TTC549 (cell line): ENCODE measurements around the gene GRAP.

Experiments used
- FAIRE-seq: peaks from 2 replicates; lab custom pipeline; 2012; peaks lifted over from hg19 to GRCh38; lab: Jason Lieb, UNC

Gene GRAP

DNA sequence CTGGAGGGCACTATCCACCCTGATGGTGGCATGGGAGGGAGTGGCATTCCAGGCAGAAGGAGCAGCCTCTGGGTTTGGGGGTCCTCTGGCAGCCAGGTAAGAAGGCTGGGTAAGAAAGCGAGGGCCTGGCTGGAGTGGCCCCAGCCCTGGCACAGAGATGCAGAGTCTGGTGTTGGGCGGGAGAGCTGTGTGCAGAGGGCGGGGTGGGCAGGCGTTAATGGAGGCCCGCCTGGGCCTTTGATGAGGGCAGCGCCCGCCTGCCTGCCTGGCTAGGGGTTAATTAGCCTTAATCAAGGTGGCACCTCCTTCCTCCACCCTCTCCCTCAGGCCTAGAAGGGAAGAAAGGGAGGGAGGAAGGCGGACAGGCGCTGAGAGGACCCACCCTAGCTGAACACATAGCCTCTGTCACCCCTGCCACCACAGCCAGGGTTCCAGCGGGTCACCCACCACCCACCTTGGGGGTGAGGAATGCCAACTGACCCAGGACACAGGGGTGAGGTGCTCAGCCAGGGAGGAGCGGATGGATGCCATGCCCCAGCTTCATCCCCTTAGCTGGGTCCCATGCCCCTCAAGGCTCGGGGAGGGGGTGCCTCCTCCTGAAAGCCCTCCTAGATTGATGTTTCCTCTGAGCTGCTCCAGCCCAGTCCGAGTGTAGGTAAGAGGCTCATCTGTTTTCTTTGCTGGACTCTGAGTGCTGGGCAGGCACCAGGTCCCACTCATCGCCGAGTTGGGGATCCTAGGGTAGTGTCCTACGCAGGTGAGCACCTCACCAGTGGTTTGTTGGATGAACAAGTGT lies 28.8 kb downstream of the GRAP start:
- FAIRE-seq: no peak

DNA sequence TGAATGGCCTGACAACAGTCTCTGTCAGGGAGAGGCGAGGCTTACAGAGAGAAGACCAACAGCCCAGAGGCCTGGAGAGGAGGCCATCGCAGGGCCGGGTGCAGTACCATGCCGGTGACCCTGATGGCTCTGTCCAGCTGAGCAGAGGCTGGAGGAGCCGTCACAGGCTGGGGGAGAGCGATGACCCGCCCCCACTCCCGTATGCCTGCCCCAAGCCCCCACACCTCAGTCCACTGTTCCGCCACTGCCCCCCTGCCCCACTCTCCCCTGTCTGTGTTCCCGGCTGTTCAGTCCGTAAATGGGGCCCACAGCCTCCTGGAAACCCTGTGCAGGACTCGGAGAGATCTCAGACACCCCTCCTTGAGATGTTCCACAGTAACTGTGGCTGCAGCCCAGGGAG lies 29.4 kb downstream of the GRAP start:
- FAIRE-seq: no peak

DNA sequence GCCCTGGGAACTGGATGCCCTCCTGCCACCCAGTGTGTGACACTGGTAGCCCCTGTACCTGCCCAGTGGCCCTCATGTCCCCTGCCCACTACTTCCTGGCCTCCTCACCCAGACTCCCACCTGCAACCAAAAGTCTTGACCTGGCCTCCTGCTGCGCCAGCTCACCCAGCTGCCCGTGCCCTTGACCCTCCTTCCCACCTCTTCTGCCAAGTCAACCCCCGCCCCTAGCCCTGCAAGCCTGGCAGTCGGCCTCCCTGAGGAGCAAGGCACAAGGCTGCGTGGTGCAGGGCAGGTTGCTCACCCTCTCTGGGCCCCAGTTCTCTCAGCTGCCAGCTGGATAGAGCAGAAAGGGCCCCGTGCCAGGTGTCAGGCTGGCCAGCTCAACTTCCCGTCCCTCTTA lies 29.9 kb downstream of the GRAP start:
- no peak for FAIRE-seq

DNA sequence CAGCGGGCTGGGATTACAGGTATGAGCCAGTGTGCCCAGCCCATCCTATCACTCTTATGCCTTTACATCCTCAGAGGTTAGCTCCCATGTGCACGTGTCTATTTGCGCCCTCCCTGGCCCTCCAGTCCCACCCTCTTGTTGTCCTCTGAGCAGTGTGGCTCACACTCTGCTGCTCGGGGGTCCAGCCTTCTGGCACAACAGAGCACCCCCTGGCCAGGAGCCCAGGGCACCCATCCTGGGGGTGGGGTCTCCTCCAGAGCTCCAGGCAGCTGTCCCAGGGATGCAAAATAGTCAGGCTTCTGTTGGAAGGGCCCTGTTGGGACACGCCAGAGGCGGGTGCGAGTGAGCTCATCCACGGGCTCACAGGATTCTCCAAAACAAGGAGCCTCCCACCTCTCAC lies 30.5 kb downstream of the GRAP start:
- FAIRE-seq: no peak

DNA sequence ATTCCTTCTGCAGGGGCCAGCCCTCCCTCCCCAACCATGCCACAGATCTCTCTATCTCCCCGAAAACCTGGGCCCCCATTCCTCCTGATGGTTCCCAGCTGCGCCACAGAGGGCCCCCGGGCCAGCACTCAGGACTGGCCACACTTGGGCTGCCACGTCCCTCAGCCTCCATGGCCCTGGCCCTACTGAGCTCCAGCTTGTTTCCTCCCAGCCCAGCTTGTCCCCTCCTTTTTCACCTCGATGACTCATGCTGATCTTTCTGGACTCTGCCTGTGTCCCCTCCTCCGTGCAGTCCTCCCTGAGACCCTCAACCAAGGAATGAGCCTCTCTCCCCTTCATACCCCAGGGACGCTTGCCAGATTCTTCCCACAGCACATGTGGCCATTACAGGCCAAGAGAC lies 31.3 kb downstream of the GRAP start:
- no peak for FAIRE-seq

DNA sequence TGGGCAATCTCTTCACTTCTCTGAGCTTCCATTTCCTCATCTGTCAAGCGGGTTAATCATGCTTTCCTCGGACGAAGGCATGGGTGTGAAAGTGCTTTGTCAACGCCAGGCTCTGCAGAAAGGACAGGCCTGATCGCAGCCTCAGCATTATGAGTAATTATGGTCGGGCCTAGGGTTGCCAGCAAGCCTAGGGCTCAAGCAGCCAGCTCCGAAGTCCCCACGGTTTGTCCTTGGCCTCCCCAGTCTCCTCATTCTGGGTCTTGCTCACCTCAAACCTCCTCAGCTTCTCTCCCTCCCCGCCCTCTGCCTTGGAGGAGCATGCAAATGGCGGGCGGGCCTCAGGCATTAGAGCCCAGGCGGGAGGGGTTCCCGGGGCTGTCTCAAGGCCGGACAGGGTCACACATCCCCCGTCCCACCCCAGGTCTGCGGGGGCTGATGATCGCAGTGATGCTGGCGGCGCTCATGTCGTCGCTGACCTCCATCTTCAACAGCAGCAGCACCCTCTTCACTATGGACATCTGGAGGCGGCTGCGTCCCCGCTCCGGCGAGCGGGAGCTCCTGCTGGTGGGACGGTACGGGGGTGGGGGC lies 32.0 kb downstream of the GRAP start:
- FAIRE-seq: no peak

DNA sequence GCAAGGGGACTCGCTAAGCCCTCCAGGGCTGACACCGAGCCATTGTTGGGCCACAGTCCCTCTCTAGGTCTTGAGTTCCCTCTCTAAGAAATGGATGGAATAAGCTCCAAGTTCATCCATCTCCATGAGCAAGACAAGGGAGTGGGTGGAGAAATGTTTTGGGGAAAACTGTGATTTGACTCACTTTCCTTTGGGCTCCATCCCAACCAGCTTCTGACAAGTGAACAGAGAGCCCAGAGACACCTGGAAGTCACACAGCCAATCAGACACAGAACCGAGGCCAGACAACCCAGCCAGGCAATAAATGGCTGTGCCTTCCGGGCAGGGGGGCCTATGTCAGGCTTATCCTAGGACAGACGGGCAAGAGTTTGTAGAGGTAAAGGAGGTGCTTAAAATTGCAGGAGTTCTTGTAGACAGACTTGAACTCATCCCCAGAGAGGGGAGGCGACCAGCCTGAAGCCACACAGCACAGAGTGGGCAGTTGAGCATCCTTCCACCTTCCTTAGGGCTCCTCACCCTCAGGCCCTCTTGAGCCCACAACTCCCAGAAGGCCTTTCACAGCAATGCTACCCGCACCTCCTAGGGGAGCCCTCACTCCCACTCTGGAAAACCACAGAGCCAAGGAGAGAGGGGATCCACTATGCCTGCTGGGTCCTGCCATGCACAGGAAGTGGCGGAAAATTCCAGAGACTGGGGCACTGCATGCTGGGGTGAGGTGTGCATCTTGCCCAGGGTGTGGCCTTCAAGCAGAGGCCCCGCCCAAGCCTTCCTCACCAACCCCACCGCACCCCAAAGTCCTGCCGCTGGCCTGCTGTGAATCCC lies 32.7 kb downstream of the GRAP start:
- no peak for FAIRE-seq

DNA sequence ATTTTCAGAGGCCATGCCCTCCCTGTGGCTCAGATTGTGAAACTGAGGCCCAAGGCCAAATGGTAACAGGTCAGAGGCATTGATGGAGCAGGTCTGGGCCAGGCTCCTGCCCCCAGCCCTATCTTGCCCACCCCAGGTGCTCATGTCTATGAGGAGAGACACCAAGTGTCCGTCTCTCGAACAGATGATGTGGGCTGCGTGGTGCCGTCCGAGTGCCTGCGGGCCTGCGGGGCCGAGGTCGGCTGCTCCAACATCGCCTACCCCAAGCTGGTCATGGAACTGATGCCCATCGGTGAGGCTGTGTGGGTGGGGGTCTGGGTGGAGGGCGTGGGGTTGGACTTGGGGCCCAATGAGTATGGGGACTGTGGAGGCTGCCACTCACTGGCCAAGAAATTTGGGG lies 33.5 kb downstream of the GRAP start:
- no peak for FAIRE-seq

DNA sequence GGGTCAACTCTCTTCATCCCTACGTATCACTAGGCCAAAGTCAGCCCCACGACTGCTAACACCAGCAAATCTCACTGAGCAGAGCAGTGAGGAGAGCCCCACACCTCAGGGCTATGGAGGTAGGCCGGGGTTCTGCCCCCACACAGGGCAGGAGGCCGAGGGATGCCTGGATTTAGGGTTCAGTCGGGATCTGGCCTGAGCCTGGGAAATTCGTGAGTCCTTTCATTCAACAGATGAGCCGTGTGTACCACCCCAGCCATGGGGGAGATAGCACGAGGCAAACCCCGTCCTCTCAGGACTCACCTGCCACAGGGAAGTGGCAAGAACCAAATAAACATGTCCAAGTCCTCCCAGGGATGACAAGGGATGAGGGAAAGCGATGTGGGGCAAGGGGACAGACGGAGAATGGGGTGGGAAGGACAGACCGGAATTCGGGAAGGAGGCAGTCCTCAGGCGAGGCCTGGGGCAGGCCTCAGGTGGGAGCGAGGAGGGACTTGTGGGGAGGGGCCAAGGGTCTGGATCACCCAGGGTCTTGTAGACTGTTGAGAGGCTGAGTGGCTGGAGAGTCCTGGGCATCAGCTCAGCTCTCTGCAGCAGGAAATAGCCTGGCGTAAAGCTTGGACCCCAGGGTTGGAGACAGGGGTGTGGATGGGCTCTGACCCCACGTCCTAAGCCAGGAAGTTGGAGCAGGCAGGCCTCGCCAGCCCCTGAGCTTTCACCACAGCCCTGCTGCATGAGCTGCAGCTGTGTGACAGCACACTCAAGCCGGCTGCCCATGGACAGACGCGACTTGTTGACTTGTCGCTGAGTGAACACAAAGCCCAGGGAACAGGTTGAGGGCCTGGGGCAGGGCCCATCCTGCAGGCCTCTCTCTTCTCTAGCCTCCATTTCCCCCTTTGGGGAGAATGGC lies 34.3 kb downstream of the GRAP start:
- FAIRE-seq: no peak

DNA sequence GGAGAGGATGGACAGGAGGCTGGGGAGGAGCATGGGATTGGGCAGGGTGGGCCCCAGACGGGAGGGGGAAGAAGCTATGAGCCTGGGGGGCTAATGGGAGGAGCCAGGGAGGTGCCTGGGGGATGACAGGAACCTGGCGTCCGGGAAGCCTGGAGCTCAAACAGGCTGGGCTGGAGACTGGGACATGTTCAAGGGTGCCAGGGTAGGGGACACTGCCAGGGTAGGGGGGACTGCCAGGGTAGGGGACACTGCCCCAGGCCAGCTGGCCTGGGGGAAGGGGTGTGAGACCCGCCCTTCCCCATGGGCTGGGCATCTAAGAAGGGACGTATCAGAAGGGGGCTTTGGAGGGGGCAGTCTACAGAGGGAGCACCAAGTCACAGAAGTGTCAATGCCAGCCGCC lies 35.2 kb downstream of the GRAP start:
- no peak for FAIRE-seq

DNA sequence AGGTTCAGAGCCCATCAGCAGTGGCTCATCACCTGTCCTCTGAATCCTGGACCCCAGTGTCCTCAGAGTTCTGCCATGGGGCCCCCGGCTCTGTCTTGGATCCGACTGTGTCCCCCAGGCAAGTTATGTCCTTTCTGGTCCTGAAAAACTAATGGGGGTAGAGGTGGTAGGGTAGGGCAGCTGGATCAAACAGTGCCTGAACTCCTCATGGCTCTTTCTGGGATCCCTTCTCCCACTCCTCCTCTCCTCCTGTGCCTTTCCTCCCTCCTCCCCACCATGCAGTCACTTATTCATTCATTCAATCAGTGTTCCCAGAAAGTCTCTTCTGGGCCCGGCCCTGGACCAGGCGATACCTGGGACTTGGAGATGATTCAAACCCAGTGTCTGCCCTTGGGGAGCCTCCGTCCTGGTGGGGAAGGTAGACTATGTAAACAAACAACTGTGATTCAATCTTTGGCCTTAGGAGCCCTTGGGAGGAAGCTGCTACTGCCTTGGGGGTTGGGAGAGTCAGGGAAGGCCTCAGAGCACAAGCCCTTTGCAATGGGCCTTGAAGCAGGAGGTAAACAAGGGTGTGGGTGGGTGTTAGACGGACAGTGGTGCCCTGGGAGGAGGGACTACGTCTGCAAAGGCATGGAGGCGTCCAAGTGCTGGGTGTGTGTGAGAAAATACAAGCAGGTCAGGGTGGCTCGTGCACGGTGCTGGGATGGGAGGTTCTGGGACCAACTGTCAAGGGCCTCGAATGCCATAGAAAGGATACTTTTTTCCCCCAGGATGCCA lies 35.8 kb downstream of the GRAP start:
- no peak for FAIRE-seq

DNA sequence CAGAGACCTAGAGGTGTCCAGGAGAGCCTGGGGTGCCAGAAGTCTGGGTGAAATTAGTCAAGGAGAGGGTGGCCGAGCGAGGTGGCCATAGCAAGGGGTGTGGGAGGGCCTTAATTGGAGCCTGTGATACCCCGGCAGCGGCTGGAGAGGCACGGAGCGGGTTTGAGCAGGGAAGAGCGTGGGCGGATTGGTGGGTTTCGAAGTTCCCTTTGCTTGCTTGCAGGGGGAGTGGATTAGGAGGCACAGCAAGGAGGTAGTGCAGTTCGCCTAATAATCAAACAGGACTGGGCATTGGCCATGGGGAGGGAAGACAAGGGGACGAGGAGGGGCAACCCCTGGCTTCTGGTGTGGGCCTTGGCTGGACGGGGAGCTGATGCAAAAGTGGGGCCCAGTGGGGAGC lies 36.8 kb downstream of the GRAP start:
- FAIRE-seq: no peak

DNA sequence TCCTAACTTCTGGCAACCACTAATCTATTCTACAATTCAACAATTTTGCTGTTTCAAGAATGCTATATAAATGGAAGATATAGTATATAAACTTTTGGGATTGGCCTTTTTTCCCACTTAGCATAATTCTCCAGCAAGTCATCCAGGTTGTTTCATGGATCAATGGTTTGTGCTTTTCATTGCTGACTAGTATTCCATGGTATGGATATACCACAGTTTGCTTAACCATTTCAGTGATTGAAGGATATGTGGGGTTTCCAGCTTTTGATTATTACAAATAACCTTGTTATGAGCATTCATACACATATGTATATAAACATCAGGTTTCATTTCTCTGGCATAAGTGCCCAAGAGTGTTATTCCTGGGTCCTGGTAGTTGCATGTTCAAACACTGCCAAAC lies 40.1 kb downstream of the GRAP start:
- no peak for FAIRE-seq

DNA sequence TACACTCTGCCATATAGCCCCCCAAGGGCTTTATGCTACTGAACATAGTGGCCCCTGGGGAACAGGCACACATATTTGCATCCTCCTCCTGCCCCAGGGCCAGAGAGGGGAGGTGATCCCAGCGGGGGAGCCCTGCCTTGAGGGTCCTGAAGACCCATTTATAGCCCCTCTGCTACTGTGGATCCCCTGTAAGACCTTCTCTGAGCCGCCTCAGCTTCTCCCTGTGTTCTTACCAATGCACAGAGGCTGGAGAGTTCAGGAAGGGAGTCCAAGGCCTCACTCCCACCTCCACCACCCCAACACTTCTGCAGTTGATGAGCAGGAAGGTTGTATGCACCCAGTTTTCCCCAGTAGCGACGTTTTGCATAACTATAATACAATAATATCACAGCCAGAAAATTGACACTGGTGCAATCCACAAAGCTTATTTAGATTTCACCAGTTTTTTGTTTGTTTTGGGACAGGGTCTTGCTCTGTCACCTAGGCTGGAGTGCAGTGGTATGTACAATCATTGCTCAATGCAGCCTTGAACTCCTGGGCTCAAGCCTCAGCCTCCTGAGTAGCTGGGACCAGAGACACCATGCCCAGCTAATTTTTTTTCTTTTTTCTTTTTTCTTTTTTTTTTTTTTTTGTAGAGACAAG lies 40.8 kb downstream of the GRAP start:
- FAIRE-seq: no peak

DNA sequence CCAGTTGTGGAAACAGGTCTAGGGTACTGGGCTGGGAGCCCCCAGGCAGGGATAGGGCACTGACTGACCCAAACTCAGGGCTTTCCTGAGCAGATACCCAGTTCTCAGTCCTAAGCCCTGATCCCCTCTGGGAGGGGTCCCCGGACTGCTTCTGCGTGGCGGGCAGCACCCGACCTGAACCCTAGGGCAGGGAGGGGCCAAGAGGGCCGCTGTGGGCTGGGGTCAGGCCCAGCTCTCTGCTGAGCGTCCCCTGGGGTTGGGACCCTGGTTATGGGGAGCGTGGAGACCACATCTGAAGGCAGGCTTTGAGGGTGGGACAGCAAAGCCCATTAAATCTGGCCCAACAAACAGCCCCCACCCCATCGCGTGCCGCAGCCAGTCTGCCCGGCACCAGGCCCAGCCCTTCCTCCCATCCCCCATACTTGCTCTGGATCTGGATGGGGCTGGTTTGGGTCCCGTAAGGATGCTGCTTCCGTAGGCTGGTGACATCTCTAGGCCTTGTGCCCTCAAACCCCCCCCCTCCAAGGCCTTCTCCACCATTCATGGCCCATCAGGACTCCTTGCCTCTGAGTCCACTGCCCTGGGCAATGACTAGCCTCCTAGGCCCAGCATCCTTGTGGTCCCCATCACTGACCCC lies 41.5 kb downstream of the GRAP start:
- FAIRE-seq: no peak

DNA sequence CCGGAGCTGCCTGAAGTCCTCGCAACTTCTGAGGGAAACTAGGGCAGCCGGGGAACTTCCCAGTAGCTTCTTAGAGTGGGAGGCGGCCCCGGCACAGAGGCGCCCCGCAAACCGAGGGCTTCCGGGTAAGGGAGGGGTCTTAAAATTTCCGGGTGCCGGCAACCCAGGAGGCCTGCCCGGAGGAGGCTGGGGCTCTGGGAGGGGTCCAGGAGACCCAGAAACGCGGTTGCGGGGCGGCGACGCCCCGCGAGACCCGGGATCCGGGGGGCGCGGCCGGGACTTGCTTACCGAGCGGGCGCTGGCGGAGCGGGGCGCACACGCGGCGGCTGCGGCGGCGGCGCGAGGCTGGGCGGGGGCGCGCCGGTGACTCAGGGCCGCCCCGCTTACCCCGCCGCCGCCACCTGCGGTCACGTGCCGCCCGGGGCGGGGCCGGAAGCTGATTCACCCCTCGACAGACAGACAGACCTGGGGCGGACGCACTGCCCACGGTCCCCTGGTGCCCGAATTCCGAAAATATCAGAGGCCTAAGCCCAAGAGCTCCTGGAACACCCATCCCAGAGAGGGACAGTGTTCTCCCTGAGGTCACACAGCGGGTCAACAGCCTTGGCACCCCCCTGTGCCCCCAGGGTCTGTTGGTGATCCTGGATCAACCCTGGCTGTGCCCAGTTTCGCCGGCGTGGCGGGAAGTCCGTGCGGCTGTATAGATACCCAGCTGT lies 42.2 kb downstream of the GRAP start, which contains the start of gene FAM83G:
Gene FAM83G (minus strand): TSS at position 344 of the 716 bp plus-strand sequence. CDS start 723 bp downstream, outside the sequence.
- no peak for FAIRE-seq

DNA sequence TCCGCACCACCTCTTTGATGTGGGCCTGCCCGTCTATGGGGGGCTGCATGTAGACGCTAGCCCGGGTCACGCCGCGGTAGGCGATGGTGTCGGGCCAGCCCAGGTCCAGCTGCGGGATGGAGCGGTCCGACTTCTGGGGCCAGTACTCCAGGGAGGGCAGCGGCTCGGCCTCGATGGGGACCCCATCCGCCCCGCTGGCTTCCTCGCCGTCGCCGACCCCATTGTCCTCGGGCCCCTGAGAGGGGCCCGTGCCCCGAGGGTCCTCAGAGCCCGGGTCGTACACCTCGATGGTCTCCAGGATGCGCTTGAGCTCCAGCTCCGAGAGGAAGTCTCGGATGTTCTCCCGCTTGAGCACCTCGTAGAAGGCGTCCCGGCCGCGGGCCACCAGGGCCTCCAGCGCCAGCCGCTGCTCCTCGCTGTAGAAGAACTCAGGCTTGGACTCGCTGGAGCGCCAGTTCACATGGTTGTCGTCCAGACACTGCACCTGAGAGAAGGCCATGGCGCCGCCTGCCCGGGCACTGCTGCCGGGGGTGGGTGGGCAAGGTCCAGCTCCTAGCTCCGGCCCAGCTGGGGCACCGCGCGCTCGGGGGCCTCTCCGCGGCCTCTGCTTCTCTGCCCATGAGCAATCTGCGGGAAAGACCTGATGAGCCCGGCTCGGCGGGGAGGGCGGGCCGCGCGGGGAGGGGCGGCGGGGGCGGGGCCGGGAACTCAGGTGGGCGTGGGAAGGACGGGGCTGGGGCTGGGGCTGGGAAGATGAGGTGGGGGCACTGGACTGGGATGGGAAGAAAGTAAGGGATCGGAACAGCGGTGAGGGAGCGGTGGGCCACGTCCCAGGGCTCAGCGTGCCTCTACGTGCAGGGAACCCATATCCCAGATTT lies 43.0 kb downstream of the GRAP start:
- no peak for FAIRE-seq

DNA sequence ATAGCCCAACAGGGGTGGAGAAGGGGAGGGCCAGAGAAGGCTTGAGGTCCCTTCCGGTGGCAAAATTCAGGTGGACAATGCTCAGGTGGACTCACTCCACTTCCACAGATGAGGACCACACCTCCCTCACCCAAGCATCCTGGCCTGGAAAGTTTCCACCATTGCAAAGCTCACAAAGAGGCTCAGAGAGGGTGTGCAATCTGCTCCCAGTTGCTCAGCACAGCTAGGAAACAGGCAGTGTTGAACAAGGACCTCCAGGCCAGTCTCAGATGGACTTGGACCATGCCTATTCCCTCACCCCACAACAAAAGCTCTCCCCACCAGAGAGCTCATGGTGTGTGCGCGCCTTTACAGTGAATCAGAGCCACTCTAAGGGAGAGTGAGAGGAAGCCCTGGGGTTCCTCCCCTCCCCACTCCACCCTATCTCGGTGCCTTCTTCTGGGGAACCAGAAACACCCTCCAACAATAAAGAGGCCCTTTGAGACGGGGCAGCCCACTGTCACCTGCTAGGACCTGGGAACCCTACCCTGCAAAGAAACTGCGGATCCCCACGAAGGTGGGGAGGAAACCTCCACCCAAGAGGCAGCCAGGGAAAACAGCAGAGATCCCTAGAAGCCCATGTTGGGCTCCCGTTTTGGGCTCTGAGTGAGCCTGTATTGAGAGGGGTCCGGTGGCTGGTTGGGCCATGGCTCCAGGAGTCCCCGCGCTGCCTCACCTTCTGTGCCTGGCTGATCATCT lies 43.8 kb downstream of the GRAP start:
- FAIRE-seq: no peak
